ENCODE data around the gene GRID1.

Gene GRID1

GRCh38 chr10:85665681-85666080 lies 700.9 kb downstream of the GRID1 start:
- no peak for DNase-seq

DNA sequence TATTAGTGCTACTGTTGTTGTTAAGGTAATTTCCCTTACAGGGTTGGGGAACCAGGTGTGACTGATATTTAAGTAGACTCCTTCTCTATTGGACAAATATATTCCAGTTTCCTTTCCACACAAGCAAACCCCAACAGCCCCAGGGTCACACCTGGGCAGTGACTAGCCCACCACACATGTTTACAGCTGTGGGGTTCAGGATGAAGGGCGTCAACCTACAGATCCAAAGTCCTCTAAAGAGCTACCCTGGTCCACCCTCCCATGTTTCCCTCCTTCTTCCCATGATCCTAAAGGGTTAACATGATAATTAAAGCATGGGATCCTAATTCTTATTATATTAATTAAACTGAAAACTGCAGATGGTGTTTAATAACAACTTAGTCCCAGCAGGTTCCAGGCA lies 701.5 kb downstream of the GRID1 start:
- DNase-seq: no peak

DNA sequence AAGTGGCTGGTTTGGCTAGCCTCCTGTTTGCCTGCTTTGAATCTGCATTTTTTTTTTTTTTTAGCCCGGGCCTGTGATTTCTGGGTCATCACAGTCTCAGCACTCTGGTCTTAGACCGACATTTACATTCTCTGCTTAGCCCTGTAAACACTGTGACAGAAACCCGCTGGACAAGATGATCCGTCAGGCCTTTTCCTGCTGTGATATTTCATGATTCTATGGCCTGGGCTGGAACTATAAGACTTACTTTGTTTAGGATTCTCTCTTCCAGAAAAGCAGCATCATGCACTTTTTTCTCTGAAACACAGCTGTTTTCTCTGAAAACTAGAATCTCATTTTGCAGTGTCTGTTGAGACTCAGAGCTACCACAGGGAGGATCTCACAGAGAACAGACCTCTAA lies 705.5 kb downstream of the GRID1 start:
- DNase-seq: no peak

GRCh38 chr10:85659331-85659730 lies 707.3 kb downstream of the GRID1 start:
- no peak for DNase-seq

- no peak for DNase-seq
These were observed 708.1 kb downstream of the GRID1 start for GRCh38 chr10:85658518-85658917.

DNA sequence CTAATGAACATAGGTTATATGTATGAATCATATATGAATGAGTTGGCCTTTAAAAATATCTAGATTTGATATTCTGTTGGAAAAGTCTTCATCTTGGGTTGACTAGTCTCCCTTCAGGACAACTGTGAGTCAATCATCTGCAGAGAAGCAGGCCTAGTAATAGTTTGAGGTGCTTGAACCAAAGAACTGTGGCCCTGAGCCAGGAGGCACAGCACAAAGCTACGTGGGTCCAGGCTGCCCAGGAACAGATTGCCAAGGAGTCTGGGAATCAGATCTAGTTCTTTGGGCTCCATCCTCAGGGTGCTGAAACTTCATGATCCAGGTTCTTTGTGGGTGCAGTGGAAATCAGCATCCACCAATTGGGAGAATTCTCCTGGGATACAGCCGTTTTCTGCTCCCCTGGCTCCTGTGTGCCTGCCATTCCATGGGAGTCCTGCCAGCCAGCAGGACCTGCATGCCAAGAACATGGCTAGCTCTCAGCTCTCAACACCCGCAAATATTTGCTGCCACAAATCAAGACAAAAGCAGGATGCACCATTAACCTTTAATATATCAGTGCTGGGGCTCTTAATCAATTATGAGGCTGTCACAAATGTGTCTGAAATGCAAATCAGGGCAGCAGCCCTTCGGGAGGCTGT lies 709.0 kb downstream of the GRID1 start:
- DNase-seq: no peak

- DNase-seq: no peak
These were observed 711.2 kb downstream of the GRID1 start for GRCh38 chr10:85655411-85655810.

DNA sequence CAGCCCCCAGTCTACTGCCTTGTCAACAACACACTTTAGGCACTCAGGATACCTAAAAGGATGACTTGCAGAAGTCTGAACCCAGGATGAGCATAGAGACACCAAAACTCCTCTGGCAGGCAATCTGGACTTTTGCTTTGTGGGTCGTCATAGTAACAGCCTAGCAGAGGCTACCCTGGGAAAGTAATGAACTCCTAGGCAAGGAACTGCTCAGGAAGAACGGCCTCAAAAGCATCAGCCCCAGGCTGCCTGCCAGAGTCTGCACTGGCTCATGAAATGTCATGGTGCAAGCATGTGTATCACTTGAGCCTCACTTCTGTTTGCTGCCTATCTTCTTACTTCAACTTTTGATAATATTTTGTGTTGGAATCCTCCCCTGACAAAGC lies 715.1 kb downstream of the GRID1 start:
- DNase-seq: no peak

DNA sequence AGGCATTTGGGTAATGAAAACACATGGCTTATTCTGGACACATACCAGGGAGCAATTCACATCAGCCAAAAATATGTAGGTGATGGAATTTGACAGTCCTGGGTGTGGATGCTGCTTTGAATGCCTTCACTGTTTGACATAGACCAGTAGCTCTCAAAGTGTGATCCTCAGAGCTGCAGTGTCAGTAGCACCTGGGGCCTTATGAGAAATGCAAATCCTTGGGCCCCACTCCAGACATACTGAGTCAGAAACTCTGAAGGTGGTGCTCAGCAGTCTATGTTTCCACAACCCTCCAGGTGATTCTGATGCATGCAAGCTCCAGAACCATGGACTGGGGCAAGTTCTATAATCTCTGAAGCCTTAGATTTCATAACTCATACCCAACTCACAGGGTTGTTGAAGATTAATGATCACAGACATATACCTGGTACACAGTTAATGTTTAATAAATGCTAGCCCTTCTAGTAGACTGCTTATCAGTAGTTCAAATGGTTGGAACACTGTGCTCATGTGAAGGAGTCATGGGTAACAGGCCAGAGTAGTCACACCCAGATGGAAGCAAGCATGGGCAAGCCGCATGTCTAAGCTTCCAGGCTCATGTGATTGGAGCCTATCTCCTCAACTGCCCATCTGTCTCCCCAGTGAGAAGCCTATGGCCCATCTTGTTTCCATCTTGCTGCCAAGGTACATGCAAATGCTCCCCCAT lies 715.7 kb downstream of the GRID1 start:
- no peak for DNase-seq

- no peak for DNase-seq
These were observed 717.1 kb downstream of the GRID1 start for GRCh38 chr10:85649461-85649860.

- no peak for DNase-seq
These were observed 718.3 kb downstream of the GRID1 start for GRCh38 chr10:85648279-85648754.

GRCh38 chr10:85647741-85648140 lies 718.9 kb downstream of the GRID1 start:
- DNase-seq: no peak

DNA sequence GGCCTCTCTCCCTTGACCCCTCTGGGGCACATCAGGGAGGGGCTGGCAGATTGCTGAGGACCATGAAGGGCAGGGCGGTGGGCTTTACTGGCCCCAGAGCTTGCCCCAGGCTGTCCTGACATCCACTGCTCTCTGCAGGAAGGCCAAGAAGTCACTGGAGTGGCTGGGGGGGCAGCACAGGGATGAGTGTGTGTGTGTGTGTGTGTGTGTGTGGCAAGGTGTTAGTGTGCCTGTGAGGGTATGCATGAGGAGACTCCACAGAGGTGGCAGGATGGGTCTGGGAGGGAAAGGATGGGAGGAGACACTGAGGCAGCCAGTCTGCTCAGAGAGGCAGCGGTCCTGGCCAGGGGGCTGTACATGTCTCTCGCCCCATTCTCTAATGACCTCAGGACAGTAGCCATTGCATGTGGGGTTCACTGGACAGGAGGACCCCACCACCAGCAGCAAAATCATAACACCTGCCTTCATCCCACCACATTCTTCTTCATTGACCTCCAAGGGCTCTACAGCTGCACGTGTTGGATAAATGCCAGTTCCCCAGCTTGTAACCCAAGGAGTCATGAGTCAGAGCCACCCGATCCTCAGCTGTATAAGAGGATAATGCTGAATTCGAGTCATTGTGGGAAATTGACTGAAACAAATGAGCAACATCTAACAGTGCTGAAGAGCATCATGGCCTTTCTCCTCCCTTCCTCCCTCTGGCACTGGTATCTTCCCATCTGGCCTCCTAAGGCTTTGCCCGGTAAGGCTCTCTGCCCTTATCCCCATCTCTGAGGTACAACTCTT lies 720.5 kb downstream of the GRID1 start:
- no peak for DNase-seq

DNA sequence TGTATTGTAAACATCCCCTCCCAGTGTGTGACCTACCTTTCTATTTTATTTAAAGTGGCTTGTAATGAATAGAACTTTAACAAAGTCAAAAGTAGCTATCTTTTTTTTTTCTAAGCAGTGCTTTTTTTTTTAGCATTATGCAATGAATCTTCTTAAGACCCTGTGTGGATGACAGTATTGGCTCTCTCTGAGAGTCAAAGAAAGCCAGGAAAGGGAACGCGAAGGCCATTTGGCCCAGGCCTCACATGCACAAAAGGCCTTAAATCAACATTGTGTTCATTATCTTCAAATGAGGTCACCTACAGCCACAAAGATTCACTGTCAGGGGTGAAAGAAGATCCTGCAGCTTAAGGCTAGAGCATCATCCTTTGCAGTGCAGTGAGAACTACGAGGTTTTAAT lies 721.5 kb downstream of the GRID1 start:
- DNase-seq: no peak

DNA sequence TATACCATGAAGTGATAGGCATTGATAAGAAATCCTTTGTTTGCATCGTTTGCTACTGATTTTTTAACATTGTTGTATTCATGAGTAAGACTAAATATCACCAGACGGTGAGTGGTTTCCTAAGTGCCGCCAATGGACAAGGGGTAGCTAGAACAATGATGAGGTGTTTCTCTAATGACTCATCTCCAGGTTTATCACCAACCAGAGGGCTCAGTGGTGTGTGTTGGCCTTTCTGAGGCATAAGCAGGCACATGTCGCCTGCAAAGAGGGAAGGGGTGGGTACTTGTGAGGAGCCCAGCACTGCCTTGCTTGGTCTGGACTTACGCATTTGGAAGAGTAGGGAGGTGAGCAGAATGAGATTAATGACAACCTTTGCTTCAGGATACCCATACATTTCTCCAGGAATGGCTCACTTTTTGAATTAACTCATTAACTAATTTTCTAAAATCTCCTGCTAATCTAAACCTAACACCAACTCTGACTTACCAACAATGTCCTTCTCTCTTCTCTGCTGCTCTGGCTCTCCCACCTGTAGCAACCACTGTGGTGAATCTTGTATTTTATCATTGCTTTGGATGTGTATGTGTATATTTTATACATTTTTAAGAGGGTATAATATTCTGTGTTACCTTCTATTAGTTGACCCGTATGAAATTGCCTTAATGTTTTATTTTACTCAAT lies 722.6 kb downstream of the GRID1 start:
- no peak for DNase-seq

DNA sequence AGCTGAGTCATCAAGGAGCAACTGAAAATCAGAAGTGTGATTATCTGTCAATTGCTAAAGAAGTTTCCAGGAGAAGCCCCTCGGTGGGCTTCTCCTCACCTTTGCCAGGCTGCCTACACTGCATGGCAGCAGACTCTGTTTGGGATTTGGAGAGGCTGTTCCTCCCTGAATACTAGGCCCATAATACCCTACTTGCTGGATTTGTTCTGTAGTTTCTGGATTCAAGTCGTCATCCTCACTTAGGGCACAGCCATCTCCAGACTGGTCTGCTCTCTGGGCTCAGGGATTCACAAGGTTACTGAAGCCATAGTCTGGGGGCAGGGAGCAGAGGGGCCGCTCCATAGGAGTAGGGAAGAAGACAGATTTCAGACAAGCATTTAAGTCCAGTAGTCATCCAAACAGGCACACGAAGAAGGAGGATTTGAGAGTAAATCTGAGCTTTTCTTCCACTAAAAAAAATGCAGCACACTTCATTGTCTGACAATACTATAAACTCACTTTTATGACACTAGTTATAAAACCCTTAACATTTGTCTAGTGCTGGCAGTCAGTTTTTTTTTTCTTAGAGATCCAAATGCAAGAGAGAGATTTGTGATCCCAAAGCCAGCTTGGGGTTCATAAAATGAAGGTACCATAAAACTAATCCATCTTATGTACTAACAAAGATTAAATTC lies 723.3 kb downstream of the GRID1 start:
- DNase-seq: no peak

GRCh38 chr10:85642421-85643170 lies 724.0 kb downstream of the GRID1 start:
- no peak for DNase-seq

- DNase-seq: no peak
These were observed 724.5 kb downstream of the GRID1 start for GRCh38 chr10:85642082-85642420.

DNA sequence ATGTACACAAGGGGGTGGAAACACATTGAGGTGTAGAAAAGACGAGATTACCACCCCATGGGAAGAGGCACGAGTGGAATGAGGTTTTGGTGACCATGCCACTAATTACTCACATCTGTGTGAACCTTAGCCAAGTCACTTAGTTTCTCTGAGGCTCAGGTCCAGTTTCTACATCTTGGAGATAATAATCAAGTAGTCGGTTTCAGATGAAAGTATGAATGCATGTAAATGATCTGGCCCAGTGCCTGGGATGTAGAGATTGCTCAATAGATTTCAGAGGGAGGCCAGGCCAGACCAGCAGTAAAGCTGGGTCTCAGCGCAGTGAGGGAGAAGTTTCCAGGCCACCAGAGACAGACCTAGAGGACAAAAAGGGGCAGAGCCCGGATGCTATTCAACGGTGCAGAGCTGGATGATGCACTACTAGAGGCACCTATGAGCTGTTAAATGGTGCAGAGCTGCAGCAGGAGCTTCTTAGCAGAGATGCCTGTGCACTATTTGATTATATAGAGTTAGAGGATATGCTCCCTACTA lies 725.1 kb downstream of the GRID1 start:
- DNase-seq: no peak

DNA sequence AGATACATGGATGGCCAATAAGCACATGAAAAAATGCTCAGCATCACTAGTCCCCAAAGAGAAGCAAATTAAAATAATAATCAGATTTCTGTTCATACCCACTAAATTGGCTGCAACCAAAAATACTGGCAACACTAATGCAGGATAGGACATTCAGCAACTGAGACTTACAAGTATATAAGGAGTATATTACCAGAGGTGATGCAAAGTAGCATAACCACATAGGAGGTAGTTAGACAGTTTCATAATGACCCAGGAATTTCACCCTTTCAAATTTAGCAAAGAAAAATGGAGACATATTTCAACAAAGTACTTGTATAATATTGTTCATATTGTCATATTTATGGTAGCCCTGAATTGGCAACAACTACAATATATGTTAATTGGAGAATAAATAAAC lies 727.8 kb downstream of the GRID1 start:
- no peak for DNase-seq

- no peak for DNase-seq
These were observed 730.9 kb downstream of the GRID1 start for GRCh38 chr10:85635650-85636049.

GRCh38 chr10:85624511-85624910 lies 742.1 kb downstream of the GRID1 start:
- DNase-seq: no peak
